ENCODE data around the gene MKNK1. TPM values are rescaled to one million over a fixed set of nuclear protein-coding genes. Genes with fewer than 3 reads are reported as not detected.

MKNK1 gene
- total RNA-seq, 1 experiment from 2014 or later, result 18.6 TPM

GRCh38 chr1:46510998-46511365, 93.1 kb downstream of the MKNK1 start:
- CTCF ChIA-PET, result interaction anchor here (1.1 to 1.5 kb wide), 4 partner anchors 22 to 64 kb away, joined by 3 to 5 read pairs (median 4); a partner anchor contains a TSS
- H3K27me3 Mint-ChIP-seq (ENCODE audit: low read depth), result peaks cover 28% of the 10 kb centered on the region
- DNase-seq (ENCODE audit: low spot score) (no peak), ATAC-seq (no peak)
- no peaks in the 10 kb centered on the region for H3K9me3 Mint-ChIP-seq
- H3K4me3 Mint-ChIP-seq, result no peak overlapping the region
- no peaks in the 10 kb centered on the region for H3K36me3 Mint-ChIP-seq
- H3K4me1 Mint-ChIP-seq, result peaks cover 33% of the 10 kb centered on the region
- POLR2A ChIA-PET, result interaction anchor here (0.6 kb wide), 2 partner anchors 40 to 219 kb away, joined by 3 to 4 read pairs; no protein-coding TSS in a partner anchor
- no peak for TF ChIP-seq ZNF425 (CRISPR knock-in tag; conservative IDR thresholded peaks at IDR 0.05)
- TF ChIP-seq AR (CRISPR knock-in tag; IDR thresholded peaks at IDR 0.05), result no peak
- no peak for TF ChIP-seq SOX15 (CRISPR knock-in tag; IDR thresholded peaks at IDR 0.05)
- no peak for TF ChIP-seq PRRX2 (CRISPR knock-in tag; IDR thresholded peaks at IDR 0.05)
- no peak for TF ChIP-seq IRF2 (CRISPR knock-in tag; IDR thresholded peaks at IDR 0.05; ENCODE audit: borderline replicate concordance, low read depth)
- no peak for TF ChIP-seq ZBTB21 (CRISPR knock-in tag; IDR thresholded peaks at IDR 0.05; ENCODE audit: borderline replicate concordance)
- TF ChIP-seq OVOL2 (CRISPR knock-in tag; IDR thresholded peaks at IDR 0.05; ENCODE audit: borderline replicate concordance), result no peak
- no peak for TF ChIP-seq USF2 (CRISPR knock-in tag; IDR thresholded peaks at IDR 0.05)
- no peak for TF ChIP-seq ZNF281 (CRISPR knock-in tag; IDR thresholded peaks at IDR 0.05)
- no peak overlapping the region for H3K27ac Mint-ChIP-seq

- Mint-ChIP-seq H3K36me3 (no peaks in the 10 kb centered on the region), H3K27me3 (ENCODE audit: low read depth) (peaks cover 24% of the 10 kb centered on the region), H3K27ac (no peak overlapping the region), H3K4me3 (no peak overlapping the region), H3K9me3 (no peaks in the 10 kb centered on the region), H3K4me1 (peaks cover 29% of the 10 kb centered on the region)
- ChIA-PET POLR2A (no interaction called here), CTCF (interaction anchor here (1.1 to 1.5 kb wide), 2 partner anchors 22 to 64 kb away, joined by 3 to 5 read pairs; no protein-coding TSS in a partner anchor)
- ATAC-seq (no peak), DNase-seq (ENCODE audit: low spot score) (no peak)
- TF ChIP-seq AR (CRISPR knock-in tag; IDR thresholded peaks at IDR 0.05), result no peak
- no peak for TF ChIP-seq CBFB (CRISPR knock-in tag; IDR thresholded peaks at IDR 0.05; ENCODE audit: low read depth)
- no peak for TF ChIP-seq ZNF232 (CRISPR knock-in tag; IDR thresholded peaks at IDR 0.05)
- TF ChIP-seq FOXJ3 (CRISPR knock-in tag; IDR thresholded peaks at IDR 0.05; ENCODE audit: borderline replicate concordance), result no peak
- no peak for TF ChIP-seq ZNF138 (CRISPR knock-in tag; conservative IDR thresholded peaks at IDR 0.05)
- no peak for TF ChIP-seq NFE2L1 (CRISPR knock-in tag; IDR thresholded peaks at IDR 0.05)
- no peak for TF ChIP-seq ZNF532 (CRISPR knock-in tag; IDR thresholded peaks at IDR 0.05; ENCODE audit: borderline replicate concordance)
- no peak for TF ChIP-seq ZMAT4 (CRISPR knock-in tag; IDR thresholded peaks at IDR 0.05)
- no peak for TF ChIP-seq OVOL2 (CRISPR knock-in tag; IDR thresholded peaks at IDR 0.05; ENCODE audit: borderline replicate concordance)
Observed at GRCh38 chr1:46510341-46510997, 93.6 kb downstream of the MKNK1 start.
